GM12892 (cell line): ENCODE results near the gene AP1B1.

ENCODE experiments used
- POLR2A ChIP-seq: IDR thresholded peaks from 2 replicates; pipeline ENCODE4 v1.6.1; 2011; ENCODE audit warnings: low read depth, low read length, control low read depth
- POLR2AphosphoS5 ChIP-seq: IDR thresholded peaks from 2 replicates; pipeline ENCODE4 v1.6.1; 2011; ENCODE audit warnings: low read depth, low read length, control low read depth

GRCh38 chr22:29380032-29380781 lies 8.2 kb downstream of the AP1B1 start:
- TF ChIP-seq POLR2A (no peak), POLR2AphosphoS5 (no peak)
